Suprapubic skin (tissue), 3 donors: ENCODE measurements around the gene ADA.

Experiments used
- EP300 ChIP-seq: sonication (generic); formaldehyde crosslinking; IDR thresholded peaks from one replicate; pipeline ENCODE4 v1.6.1; 2017; ENCODE audit warnings: antibody characterized with exemption
- POLR2A ChIP-seq, 2 donors: fragments of 450-650 bp; IDR thresholded peaks; one replicate each; pipeline ENCODE4 v1.6.1; 2017; ENCODE audit warnings: antibody characterized with exemption in 2 of 2, mild to moderate bottlenecking in 2 of 2, moderate library complexity in 2 of 2
- TF ChIP-seq, protein P1 (sequence below), 2 donors: fragments of 200-600 bp in 1 of 2; fragments of 450-650 bp in 1 of 2; sonication (generic) in 1 of 2; IDR thresholded peaks; one replicate each; pipeline ENCODE4 v1.5.1; 2016 to 2019; ENCODE audit warnings: antibody characterized with exemption in 2 of 2, mild to moderate bottlenecking in 1 of 2, moderate library complexity in 1 of 2

- TF ChIP-seq POLR2A (IDR thresholded peaks at IDR 0.05) (no peak), EP300 (no peak)
- TF ChIP-seq, protein P1, sequence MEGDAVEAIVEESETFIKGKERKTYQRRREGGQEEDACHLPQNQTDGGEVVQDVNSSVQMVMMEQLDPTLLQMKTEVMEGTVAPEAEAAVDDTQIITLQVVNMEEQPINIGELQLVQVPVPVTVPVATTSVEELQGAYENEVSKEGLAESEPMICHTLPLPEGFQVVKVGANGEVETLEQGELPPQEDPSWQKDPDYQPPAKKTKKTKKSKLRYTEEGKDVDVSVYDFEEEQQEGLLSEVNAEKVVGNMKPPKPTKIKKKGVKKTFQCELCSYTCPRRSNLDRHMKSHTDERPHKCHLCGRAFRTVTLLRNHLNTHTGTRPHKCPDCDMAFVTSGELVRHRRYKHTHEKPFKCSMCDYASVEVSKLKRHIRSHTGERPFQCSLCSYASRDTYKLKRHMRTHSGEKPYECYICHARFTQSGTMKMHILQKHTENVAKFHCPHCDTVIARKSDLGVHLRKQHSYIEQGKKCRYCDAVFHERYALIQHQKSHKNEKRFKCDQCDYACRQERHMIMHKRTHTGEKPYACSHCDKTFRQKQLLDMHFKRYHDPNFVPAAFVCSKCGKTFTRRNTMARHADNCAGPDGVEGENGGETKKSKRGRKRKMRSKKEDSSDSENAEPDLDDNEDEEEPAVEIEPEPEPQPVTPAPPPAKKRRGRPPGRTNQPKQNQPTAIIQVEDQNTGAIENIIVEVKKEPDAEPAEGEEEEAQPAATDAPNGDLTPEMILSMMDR (IDR thresholded peaks at IDR 0.05): no peak
Measured at GRCh38 chr20:44615169-44615791, 36.2 kb downstream of the ADA start.
